Type B pancreatic cell (in vitro differentiated cells): ENCODE measurements around the gene MEA1. TPM values are rescaled to one million over a fixed set of nuclear protein-coding genes. Genes with fewer than 3 reads are reported as not detected.

ENCODE experiments used
- DNase-seq: peaks from one replicate; pipeline ENCODE4 v3.0.0; 2021; ENCODE audit warnings: mixed read lengths; ENCODE audit not compliant: unreplicated experiment; ENCODE audit errors: extremely low spot score
- H3K27ac Mint-ChIP-seq: 2 replicates; pipeline ENCODE4 v1.8.0; 2021; ENCODE audit warnings: mild to moderate bottlenecking, mixed read lengths
- H3K27me3 Mint-ChIP-seq: 2 replicates; pipeline ENCODE4 v1.8.0; 2021; ENCODE audit warnings: mixed read lengths
- H3K36me3 Mint-ChIP-seq: 2 replicates; pipeline ENCODE4 v1.8.0; 2021; ENCODE audit warnings: mixed read lengths
- H3K4me1 Mint-ChIP-seq: one replicate; pipeline ENCODE4 v1.8.0; 2021; ENCODE audit warnings: mixed read lengths; ENCODE audit not compliant: unreplicated experiment
- H3K4me3 Mint-ChIP-seq: 2 replicates; pipeline ENCODE4 v1.8.0; 2021; ENCODE audit warnings: mild to moderate bottlenecking, mixed read lengths
- H3K9me3 Mint-ChIP-seq: 2 replicates; pipeline ENCODE4 v1.8.0; 2021; ENCODE audit warnings: mixed read lengths
- total RNA-seq: library from RNA; stranded (reverse); gene quantifications from 2 replicates; pipeline ENCODE4 v1.2.1, GENCODE V29; 2021; ENCODE audit warnings: low replicate concordance
- TF ChIP-seq, protein P1 (sequence below): fragments of 200-600 bp; sonication (generic); conservative IDR thresholded peaks from 2 replicates; pipeline ENCODE4 v1.5.0; 2021; ENCODE audit warnings: antibody characterized with exemption, mild to moderate bottlenecking

Gene MEA1
- total RNA-seq, 1 donor from 2014 or later = 67.5 TPM

DNA sequence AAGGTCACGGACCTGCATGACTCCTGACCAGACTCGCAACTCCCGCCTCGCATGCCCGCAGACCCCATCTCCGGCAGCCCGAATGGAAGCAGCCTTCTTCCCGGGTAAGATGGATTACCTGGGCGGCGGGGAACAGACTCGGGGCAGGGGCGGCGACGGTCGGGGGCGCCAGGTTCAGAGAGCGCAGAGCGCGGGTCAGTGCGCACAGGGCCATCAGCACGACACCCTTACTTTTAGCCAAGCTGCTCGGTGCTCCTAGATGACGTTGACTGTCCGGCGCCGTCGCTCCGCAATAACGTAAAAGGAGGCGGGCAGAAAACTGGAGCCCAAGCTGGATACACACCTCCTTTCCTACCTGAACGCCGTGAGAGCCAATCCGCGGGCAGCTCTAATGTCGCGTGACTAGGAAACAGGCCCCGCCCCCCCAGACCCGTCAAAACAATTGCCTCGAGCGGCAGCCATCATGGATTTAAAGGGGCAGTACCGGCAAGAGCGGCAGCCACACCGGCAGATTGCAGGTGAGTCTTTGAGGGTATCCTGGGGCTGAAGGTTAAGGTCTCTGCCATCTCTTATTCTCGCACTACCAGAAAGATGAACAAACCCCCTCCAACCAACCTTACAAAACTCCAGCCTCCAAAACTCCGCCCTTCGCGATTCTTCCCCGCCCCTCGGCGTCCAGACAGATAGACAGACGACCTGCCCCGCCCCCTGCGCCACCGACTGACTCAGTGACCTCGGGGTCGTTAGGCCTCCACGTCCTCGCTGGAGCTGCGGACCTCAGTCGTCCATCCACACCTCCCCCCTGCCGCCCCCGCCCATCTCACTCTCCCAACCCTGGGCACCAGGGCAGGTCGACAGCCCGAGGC lies 45.7 kb upstream of the MEA1 start, which contains the start of the genes KLC4 and MRPL2:
TSS of gene KLC4 (plus strand) at position 464 of the 866 bp plus-strand sequence. CDS start 1,705 bp downstream, outside the sequence.
TSS of gene MRPL2 (minus strand) at position 267 of the 866 bp plus-strand sequence. CDS start at position 214, 53 bp downstream.
- Mint-ChIP-seq H3K4me1 (peaks cover 37% of the 10 kb centered on the region), H3K36me3 (peaks cover 8% of the 10 kb centered on the region), H3K9me3 (no peaks in the 10 kb centered on the region), H3K4me3 (peak within 1 kb of the TSS; percentile 98), H3K27me3 (no peaks in the 10 kb centered on the region), H3K27ac (peak within 1 kb of the TSS; percentile 99)
- TF ChIP-seq, protein P1, sequence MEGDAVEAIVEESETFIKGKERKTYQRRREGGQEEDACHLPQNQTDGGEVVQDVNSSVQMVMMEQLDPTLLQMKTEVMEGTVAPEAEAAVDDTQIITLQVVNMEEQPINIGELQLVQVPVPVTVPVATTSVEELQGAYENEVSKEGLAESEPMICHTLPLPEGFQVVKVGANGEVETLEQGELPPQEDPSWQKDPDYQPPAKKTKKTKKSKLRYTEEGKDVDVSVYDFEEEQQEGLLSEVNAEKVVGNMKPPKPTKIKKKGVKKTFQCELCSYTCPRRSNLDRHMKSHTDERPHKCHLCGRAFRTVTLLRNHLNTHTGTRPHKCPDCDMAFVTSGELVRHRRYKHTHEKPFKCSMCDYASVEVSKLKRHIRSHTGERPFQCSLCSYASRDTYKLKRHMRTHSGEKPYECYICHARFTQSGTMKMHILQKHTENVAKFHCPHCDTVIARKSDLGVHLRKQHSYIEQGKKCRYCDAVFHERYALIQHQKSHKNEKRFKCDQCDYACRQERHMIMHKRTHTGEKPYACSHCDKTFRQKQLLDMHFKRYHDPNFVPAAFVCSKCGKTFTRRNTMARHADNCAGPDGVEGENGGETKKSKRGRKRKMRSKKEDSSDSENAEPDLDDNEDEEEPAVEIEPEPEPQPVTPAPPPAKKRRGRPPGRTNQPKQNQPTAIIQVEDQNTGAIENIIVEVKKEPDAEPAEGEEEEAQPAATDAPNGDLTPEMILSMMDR = no peak
- DNase-seq = peak; percentile 96

GRCh38 chr6:43058531-43058930 lies 44.8 kb upstream of the MEA1 start:
- peaks cover 40% of the 10 kb centered on the region for H3K4me1 Mint-ChIP-seq
- no peaks in the 10 kb centered on the region for H3K9me3 Mint-ChIP-seq
- TF ChIP-seq, protein P1 = no peak
- H3K27ac Mint-ChIP-seq = peak overlapping the region; percentile 99
- peaks cover 5% of the 10 kb centered on the region for H3K36me3 Mint-ChIP-seq
- H3K4me3 Mint-ChIP-seq = peak overlapping the region; percentile 98
- H3K27me3 Mint-ChIP-seq = no peaks in the 10 kb centered on the region
- no peak for DNase-seq

- no peak for DNase-seq
- H3K36me3 Mint-ChIP-seq = peaks cover 11% of the 10 kb centered on the region
- H3K4me3 Mint-ChIP-seq = peak overlapping the region; percentile 63
- peak overlapping the region; percentile 93 for H3K27ac Mint-ChIP-seq
- TF ChIP-seq, protein P1 = no peak
- peaks cover 52% of the 10 kb centered on the region for H3K4me1 Mint-ChIP-seq
- H3K9me3 Mint-ChIP-seq = no peaks in the 10 kb centered on the region
- no peaks in the 10 kb centered on the region for H3K27me3 Mint-ChIP-seq
Observed at GRCh38 chr6:43055966-43056365, 42.2 kb upstream of the MEA1 start.

- peaks cover 45% of the 10 kb centered on the region for H3K4me1 Mint-ChIP-seq
- peak overlapping the region; percentile 95 for H3K4me3 Mint-ChIP-seq
- TF ChIP-seq, protein P1 = no peak
- H3K36me3 Mint-ChIP-seq = peaks cover 15% of the 10 kb centered on the region
- no peak for DNase-seq
- no peaks in the 10 kb centered on the region for H3K9me3 Mint-ChIP-seq
- H3K27me3 Mint-ChIP-seq = no peaks in the 10 kb centered on the region
- H3K27ac Mint-ChIP-seq = peak overlapping the region; percentile 93
Observed at GRCh38 chr6:43054206-43054943, 40.6 kb upstream of the MEA1 start.

DNA sequence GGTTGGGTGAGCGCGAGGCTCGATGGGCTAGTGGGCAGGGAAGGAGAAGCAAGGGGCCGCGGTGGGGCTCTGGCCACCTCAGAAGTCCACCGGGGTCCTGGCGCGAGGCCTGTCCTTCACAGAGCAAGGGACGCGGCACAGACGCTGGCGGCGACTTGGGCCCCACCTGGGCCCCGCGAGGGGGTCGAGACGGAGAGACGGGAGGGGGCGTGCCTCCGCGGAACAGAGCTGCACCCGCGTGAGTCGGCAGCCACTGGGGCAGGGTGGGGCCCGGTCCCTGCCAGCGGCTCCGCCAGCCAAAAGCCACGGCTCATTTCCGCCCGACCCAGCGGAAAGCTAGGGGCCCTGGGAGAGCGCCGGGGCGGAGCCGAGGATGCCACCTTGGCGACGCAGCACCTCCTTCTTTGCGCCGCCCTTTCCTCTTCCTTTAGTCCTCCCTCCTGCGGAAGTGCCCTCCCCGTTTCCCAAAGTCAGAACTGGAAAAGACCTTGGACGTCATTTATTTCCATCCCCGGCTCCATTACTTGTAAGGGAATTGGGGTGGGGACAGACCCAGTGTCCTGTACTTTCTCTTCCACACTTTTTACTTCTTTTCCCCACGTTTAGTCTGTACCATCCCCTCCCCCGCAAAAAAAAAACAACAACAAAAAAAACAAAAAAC lies 39.9 kb upstream of the MEA1 start, which contains the start of gene CUL7:
TSS of gene CUL7 (minus strand) at position 307 of the 661 bp plus-strand sequence. CDS start 1,063 bp downstream, outside the sequence.
- no peaks in the 10 kb centered on the region for H3K27me3 Mint-ChIP-seq
- H3K4me3 Mint-ChIP-seq = peak within 1 kb of the TSS; percentile 95
- no peaks in the 10 kb centered on the region for H3K9me3 Mint-ChIP-seq
- TF ChIP-seq, protein P1 = peak; percentile 12
- H3K4me1 Mint-ChIP-seq = peaks cover 42% of the 10 kb centered on the region
- H3K27ac Mint-ChIP-seq = peak within 1 kb of the TSS; percentile 93
- DNase-seq = peak; percentile 90
- peaks cover 15% of the 10 kb centered on the region for H3K36me3 Mint-ChIP-seq
